CD4-positive, alpha-beta T cell treated with Interleukin-6 for 4 hours (primary cell): ENCODE data around the gene GREB1L.
A peak's percentile ranks its signal among the peaks of the same experiment; 100 is the strongest.

Experiments
- DNase-seq: peaks from one replicate; pipeline ENCODE4 v3.0.0-alpha.2; 2020; ENCODE audit warnings: mixed read lengths

The GREB1L gene

DNA sequence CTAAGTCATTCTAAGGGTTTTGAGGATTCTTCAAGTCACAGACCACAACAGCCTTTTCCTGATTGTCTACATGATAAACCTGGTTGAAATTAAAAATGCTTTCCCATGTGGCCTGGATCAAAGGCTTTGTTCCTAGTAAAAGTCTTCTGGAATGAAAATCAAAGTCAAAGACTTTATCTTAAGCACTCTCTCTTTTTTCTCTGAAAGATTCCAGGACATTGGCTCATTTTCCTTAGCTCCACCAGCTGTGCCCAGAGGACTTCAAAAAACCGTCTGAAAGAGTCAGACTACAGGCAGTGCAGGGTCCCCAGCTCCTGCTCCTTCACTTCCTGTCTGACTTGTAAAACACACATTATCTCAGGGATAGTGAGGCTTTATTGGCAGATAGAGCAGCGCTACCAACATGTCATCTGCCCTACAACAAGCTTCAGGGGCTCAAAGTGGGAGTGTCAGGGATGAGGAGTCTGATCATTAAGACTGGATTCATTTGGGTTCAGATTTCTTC is 210.3 kb downstream of the GREB1L start:
- no peak for DNase-seq

DNA sequence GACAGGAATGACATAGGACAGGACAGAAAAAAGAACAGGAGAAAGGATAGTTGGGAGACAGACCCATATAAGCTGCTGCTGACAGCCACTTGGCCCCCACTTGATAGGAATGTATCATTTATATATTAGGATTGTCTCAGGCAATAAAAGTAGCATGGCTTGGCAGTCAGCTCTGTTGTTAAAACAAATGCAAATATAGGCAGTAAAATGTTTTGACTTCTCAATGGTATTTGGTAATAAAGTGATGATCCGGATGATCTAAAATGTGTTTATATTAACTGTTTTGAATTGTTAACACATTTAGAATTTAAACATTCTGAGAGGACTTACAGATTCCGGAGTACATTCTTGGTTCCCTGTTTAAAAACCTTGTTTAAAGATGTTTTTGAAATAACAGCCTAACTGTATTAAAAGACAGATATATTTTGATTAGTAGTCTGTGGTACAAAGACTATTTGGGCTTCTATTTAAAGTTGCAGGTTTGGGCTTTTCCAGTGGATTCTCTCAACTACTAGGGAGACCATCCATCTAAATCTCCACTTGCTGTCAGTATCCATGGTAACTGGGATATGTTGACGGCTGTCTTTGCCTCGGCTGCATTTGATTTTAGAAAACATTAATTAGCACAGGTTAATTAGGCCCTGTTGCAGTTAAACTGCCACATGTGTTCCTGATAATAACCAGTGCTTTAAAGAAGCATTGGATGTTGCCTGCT is 210.9 kb downstream of the GREB1L start:
- DNase-seq: no peak

DNA sequence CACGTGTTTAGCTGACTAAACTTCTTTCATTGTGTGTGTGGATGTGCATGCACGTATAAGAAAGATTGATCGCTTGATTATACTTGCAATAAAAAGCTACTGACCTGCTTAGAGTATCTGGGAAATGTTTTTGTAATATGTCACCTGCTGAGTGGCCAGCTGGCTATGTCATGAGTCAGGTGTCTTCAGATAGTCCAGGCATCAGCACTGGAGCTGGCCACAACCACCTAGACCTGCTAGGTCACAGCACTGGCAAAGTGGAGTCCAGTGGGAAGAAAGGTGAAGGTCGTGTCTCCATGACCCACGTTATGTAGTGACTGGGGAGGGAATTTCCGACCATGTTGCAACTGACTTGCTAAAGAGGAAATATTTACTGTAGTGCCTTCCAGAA is 211.5 kb downstream of the GREB1L start:
- no peak for DNase-seq

DNA sequence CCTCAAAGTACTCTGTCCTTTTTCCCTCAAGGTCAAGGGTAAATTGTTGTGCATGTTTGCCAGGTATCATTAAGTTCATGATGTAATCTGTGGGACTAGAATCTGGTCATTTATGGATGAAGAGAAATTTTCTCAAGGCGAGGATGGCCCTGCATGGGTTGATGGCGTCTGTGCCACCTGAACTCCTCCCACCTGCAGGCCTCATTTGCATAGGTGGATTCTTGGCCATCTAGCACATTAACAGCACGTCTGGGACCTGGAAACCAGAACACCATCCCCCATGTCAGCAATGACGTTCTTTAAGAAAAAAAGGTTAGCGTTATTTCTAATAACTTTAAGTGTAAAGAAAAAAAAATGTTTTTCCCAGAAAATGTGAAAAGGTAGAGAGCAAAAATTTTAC is 212.7 kb downstream of the GREB1L start:
- DNase-seq: no peak

DNA sequence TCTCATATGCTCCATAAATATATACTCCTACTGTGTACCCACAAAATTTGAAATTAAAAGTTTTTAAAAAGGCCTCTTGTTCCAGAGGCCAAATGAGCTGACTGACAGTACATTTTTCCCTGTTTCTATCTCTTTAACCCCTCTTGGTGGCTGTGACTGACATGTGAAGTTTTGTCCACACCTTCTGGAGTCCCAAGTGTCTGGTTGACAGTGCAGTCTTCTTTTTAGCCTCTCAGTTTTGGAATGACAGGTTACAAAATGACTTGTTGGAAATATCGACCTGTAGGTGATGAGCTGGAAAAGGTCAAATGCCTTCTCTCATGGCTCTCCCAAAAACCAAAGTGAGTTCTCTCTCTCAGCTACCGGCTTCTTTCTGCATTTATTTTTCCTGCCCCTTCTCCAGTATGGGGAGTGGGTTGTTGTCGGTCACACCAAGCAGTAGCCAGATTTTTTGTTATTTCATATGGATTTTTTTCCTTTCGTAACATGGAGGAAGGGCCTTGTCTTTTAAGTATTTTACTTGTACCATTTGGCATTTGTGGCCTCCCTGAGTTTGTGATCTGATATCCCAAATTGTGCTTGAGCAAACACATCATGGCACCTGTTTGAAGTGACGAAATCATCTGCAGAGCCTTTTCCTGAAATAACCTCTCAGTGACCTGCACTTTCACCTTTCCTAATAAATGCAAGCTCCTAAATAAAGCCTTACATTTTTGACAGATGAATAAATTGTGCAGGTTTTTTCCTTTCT is 214.6 kb downstream of the GREB1L start:
- no peak for DNase-seq

DNA sequence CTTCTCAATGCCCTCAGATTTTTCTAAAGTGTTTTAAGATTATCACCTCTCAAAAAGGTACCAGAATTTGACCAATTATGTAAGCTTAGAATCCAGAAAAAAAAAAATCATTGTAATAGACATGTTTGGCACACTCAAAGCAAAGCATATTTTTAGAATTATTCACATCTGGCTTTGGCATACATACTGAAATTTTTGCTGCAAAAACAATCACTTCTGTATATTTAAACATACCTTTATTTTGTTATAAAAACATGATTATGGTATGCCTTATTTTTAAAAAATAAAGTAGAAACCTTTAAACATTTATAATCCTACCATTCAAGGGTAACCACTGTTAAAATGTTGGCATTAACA is 215.1 kb downstream of the GREB1L start:
- no peak for DNase-seq

DNA sequence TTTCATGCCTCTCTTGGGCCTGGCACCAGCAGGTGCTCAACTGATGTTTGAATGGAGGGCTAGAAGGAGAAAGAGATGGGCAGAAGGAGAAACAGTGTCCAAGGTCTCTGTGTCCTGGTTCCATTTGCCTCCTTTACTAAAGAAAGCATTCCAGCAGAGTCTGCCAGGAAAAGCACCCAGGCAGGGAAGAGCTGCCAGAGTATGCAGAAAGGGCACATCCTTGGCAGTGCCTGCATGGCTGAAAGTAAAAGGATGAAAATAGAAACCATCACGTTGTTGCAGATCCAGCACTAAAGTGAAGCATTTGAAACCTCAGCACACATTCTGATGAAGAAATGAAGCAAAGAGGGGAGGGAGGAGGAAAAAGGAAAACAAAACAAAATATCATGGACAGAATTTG is 216.3 kb downstream of the GREB1L start:
- no peak for DNase-seq

DNA sequence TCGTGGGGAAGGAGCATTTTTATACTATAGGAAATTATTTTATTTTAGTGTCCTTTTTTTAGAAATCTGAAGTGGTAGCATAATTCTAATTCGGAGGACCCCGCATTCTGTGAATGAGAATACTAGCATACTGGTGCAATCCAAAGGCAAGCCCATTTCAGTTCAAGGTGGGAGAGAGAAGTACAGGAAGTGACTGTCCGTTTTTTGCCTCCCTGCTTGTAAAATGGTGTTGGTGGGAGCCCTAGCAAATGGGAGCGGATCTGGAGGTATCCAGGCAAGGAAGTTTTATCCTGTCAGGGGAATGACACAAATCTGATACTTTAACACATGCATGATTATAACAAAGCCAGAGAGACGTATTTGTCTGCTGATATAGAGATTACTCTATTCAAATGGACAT is 216.8 kb downstream of the GREB1L start:
- no peak for DNase-seq

DNA sequence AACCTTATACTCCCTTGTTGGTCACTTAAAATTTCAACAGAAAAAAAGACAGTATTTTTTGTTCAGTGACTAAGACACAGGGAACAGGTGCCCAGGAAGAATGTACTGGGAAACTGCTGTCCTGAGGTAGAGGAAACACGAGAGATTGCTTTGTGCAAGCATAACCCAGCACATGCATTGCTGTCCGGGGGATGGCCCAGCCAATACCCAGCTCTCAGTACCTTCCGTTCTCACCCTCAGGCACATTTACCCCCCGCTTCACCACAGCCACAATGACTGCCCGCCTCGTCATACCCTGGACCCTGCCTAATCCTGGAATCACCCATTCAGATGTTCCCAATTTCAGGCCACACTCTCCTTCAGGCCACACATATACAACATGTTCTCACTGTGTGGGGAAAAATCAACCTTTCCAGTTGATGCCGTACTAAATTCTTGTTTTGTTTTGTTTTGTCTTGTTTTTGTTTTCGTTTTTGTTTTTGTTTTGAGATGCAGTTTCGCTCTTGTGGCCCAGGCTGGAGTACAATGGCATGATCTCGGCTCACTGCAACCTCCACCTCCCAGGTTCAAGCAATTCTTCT is 217.8 kb downstream of the GREB1L start:
- no peak for DNase-seq

DNA sequence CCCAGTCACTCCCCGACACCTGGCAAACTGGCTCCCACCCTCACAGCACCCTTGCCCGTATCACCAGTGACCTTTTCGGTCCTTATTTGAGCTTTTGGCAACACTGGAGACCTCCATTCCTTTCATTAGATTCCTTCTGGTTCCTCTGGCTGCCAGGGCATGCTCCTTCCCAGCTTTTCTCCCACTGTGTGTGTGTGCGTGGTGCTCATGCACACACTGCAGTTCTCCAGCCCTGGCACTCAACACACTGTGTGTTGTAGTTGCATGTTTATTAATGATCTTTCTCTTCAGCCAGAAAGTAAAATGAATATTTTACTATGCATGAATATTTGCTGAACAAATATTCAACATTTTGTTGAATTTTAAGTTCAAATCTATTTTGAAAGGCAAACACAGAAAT is 219.4 kb downstream of the GREB1L start:
- no peak for DNase-seq

DNA sequence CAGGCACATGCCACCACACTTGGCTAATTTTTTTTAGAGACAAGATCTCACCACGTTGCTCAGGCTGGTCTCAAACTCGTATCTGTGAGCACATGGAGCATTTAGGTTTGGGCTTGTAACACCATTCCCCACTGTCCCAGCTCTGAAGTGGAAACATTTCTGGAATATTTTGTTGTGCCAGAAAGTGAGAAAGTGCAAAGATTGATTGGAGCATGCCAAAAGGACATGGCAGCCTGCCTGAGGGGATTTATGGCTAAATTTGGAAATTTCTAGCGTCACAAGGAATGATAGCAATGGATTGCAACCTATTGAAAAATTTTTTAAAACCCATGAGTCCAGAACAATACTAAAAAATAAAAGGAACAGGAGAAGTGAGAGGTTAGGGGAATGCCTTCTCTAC is 221.7 kb downstream of the GREB1L start:
- DNase-seq: no peak

DNA sequence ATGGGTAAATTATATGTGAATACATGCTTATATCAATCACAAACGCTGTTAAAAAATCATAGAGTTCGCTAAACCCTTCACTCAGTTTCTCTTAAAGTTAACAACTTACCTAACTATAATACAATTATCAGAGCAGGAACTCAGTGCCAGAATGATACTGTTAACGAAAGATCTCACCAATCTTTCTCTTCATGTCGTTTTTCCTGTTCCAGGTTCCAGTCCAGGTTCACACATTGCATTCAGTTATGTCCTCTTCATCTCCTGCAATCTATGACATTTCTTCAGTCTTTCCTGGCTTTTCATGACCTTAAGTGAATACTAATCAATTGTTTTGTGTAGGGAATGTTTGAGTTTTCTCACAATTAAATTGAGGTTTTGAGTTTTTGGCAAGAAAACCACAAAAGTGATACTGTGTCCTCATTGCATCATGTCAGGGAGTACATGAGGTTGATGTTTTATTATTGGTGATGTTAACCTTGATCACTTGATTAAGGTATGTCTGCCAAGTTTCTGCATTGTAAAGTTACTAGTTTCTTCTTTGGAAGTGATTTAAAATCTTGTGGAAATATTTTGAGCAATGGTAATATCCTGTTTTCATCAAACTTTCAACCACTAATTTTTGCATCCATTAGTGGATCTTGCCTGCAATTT is 226.6 kb downstream of the GREB1L start:
- DNase-seq: no peak

DNA sequence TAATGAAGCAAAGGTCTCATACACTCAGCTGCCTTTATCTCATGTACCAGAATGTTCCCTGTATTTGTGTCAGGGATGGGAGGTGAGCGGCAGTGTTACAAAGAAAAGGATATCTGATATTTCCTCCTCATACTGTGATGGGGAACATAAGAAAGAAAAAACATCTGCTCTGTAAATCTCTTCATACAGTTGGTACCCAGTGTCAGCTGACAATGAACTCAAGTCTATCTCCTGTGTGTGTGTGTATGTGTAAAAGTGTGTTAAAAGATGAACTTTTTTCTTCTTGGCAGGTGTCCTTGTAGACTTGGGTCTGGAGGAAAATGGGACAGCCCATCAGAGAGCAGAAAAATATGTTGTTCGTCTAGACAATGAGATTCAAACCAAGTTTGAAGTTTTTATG is 230.7 kb downstream of the GREB1L start:
- DNase-seq: no peak

DNA sequence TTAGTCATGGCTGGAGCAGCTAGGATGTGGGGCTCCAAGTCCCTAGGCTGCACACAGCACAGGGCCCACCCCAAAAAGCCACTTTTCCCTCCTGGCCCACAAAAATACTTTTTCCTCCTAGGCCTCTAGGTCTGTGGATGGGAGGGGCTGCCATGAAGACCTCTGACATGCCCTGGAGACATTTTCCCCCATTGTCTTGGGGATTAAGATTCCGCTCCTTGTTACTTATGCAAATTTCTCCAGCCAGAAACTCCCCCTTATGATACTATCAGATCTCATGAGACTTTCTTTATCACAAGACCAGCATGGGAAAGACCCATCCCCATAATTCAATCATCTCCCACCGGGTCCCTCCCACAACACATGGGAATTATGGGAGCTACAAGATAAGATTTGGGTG is 232.6 kb downstream of the GREB1L start:
- no peak for DNase-seq

DNA sequence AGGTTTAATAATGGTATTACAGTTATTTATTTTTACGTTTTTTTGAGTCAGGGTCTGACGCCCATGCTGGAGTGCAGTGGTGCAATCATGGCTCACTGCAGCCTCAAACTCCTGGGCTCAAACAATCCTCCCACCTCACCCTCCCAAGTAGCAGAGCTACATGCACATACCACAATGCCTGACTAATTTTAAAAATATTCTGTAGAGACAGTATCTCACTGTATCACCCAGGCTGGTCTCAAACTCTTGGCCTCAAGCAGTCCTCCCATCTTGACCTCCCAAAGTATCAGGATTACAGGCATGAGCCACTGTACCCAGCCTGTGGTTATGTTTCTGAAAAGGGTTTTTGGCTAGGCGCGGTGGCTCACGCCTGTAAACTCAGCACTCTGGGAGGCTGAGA is 237.7 kb downstream of the GREB1L start:
- DNase-seq: no peak

DNA sequence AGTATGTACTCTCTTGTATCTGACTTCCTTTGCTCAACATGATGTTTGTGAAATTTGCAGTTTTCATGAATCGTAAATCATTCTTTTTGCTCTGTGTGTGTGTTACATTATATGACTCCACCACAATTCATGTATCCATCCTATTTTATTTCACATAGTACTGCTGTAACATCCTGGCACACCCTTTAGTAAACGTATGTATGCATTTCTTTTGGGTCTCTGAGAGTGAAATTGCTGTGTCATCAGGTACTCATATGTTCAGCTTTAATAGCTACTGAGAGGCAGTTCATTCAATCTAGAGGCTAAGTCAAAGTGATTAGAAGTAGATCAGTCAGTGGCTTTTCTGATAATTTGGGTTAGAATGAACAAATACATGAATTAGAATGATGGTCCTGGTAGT is 239.7 kb downstream of the GREB1L start:
- DNase-seq: no peak

DNA sequence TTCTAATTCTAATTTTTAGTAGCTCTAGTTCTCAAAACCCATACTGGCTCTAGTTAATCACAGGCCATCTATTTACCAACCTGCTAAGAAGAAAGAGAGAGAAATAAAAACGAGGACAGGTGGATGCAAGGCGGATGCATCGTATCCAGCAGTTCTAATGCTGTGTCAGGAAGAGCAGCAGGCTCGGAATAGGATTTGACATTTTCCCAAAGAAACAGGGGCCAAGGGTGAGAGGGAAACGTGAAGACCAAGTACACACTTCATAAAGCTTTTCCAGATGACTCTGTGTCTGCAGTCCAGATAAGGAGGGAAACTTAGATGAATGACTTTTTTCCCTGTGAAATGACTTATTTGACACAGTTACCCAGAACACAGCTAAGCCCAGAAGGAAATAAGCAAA is 241.0 kb downstream of the GREB1L start:
- no peak for DNase-seq

DNA sequence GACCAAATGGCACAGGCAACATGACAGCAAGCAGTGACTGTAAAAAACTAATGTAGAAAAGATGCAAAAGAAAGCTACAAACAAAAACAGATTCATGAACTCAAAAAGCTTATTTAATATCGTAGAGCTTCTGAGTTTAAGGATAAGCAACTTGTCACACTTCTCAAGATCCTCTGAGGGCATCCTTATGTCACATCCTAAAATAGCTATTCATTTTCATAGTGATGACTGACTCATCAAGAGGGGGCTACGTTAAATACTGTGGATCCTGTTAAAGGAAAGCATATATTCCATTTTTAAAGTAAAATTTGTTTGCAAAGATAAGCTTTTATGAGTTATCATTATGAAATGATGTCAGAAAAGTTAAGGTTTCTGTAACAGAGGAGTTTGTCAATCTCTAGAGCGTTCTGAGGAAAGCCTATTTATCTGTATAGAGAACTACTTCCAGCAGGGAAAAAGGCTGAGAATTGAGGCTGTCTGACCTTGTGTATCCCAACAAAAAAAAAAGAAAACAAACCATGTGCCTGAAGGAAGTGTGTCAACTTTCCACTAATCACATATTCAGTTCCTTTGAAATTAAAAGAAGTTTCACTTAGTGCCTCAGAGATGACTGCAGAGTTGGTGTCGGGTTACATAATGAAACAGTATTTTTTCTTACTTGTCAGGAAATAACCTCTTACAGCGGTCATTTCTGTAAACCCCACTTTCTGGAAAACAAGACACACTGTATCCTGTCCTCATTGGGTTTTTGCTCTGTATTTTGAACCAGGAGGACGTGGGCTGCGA is 243.0 kb downstream of the GREB1L start:
- DNase-seq: no peak

DNA sequence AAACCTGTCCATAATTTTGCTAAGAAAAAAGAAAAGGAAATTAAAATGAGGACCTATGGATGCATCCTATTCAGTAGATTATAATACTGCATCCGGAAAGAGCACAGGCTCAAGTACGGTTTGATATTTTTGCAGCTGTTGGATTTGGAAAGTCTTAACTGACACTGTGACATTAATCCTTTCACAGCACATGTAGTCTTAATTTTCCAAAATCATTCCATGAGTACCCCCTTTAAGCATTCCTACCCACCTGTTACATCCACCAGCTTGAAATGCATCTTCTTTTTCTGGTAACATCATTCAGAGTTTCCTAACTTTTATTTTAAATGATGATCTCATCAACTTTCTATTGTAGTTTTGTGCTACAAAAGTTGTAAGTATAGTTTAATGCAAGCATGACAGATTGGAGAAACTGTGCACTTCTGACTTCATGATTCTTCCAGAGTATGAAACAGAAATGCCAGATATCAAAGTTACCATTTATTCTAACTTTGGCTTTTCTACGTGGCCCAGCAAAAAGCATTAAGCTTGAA is 244.9 kb downstream of the GREB1L start:
- no peak for DNase-seq

DNA sequence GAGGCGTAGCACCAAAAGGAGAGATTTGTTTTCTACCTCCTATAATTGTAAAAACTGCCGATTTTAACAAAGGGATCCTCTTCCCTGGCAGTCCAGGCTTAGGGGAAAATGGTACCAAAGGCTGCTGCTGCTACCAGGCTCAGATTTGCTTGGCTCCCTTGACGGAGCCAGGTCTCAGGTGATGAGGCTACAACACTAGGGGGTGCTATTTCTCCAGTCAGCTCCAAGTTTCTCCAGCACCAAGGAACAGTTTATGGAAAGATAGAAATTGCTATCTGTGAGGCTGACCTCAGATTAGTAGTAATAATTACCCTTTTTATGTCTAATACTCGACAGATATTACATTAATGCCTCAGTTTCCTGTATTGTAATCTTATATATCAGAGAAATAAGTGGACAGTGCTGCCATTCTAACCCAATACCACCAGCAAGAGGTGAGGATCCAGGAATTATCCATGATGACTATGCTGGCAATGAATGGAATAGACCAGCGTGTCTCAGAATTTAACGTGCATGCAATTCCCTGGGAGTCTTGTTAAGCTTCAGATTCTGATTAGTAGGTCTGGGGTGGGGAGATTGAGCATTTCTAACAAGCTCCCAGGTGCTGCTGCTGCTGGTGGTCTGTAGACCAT is 247.2 kb downstream of the GREB1L start:
- peak; percentile 15 for DNase-seq

DNA sequence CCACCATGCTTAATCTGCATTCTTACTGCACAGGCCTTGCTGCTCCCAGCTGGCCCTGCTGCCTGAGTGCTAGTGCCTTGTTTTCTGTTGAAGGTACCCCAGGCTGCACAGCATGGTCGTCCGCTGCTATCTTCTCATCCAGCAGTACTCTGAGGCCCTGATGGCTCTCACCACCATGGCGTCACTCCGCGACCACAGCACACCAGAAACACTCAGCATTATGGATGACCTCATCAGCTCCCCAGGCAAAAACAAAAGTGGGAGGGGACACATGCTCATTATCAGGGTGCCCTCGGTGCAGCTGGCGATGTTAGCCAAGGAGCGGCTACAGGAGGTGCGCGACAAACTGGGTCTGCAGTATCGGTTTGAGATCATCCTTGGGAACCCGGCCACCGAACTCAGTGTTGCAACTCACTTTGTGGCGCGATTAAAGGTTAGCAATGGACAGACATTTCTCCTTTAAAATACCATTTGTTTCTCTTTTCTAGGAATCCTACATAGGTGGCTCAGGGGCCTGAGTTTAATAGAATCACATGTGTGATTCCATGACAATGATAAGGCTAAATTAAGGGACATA is 248.0 kb downstream of the GREB1L start:
- DNase-seq: no peak

DNA sequence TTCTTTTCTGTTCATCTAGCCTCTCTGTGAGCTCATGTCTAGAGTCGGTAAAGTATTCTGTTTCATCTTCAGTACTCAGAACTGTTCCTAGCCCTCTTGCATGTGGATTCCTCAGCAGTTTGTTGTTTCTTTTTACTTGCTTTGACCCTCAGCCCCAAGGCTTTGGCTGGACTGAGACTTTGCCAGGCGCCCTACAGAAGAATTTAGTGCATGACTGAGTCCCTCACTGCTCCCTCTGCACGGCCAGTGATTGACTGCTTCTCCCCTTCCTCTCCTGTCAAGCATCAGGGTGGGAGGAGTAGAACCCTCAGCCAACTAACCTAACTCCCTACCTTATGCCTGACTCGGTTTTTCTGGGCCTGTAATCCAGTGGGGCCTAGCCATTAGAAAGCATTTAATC is 248.7 kb downstream of the GREB1L start:
- no peak for DNase-seq
